Glomerular visceral epithelial cell (primary cell): Measurements from ENCODE around the gene COPS8.

Experiments used
- DNase-seq: peaks from one replicate; pipeline ENCODE4 v3.0.0-alpha.2; 2016; ENCODE audit errors: extremely low spot score

COPS8 gene

DNA sequence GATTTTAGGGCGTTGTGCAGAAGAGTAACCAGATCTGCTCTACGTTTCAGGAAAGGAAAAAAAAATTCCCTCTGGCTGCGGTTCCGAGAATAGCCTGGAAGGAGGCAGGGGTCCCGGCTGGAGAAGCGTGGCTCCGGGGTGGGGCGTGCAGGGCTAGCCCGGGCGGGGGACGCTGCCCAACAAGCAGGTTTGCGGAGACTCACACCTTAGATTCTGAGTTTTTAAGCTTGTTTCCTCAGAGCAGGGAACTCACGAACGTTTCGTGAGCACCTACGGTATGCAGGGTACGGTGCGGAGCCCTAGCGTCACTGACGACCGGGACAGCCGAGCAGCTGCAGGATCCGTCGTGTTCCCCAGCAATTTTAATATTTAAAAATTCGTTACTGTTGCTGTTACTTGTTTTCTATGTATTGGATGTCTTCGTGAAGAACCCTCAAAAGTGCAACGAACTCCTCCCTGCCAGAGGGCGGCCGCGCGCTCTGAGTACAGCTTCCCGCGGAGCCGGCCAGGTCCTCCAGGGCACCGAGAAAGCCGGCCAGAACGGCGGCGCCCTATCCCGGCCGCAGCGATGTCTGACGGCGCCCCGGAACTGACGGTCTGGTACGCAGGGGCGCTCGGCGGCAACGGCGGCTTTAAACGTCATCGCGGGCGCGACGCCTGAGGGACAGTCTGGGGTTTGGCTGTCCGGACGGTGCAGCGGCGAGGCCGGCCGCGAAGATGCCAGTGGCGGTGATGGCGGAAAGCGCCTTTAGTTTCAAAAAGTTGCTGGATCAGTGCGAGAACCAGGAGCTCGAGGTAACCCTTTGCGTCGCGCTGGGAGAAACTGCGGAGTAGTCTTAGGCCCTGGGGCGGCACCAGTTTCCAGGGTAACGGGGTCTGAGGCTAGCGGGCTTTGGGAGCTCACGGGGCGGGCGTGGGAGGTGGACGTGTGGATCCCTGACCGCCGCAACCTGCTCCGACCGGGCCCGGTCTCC is at the start of gene COPS8:
Gene COPS8, plus strand, starts transcription at position 642 of the 974 bp plus-strand sequence. Its CDS starts 76 bp downstream, at position 718.
- DNase-seq = peak; percentile 93

DNA sequence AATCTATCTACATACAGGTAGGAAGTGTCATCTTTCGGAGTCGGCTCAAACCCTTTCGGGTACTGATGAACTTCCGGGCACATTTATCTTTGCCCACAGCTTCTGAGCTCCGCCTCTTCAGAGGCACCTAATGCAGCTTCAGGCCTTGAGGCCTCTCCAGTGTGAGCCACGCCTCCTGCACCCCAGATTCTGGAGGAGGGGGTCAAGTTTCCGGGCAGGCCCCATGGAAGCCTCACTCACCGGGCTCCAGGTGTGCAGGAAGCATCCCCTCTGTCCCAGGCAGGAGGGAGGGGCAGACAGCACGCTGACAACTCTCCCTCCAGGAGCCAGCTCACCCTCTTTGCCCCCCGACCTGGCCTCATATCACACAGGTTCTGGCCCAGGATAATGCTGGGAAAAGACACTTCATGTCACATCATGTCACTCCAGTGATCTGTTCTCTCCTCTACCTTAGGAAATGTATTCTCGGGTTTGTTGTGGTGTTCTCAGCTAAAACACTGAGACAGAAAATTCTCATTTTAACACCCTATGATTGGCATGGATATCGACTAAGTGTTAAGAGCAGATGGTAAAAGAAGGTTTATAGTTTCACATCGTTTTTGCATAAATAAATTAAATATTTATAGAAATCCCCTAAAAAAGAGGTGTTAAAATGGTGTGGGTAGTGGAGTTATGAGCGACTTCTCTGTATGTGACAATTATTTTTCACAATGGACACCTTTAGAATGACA is 46.2 kb upstream of the COPS8 start:
- DNase-seq = no peak

DNA sequence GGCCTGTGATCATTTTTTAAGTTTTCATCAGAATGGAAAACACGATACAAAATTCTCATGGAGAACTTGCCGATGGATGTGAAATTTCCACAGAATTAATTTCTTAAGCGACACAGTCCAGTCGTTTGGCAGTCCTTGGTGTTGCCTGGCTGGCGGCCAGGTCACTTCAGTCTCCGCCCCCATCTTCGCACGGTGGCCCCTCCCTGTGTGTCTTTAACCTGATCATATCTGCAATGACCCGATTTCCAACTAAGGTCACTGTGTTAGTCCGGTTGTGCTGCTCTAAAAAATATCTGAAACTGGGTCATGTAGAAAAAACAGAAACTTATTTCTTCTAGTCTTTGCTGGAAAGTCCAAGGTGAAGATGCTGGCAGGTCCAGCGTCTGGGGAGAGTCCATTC is 44.5 kb upstream of the COPS8 start:
- no peak for DNase-seq

DNA sequence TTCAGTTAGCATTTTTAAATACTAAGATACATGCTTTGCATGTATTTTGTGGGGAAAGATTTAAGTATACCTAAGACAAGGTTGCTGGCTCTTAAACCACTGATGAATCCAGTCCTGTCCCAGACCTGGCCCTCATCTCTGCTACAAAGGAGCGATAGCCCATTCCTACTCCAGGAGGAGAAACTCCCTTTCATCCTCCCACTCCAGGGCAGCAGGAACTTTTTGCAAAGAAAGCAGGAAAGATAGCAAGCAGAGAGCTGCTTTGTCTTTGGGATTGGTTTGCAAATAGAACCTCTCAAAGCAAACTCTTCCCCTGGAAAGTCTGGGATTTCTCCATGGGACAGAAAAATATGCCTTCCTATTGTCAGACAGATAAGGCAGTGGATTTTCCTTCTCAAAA is 43.6 kb upstream of the COPS8 start:
- no peak for DNase-seq

DNA sequence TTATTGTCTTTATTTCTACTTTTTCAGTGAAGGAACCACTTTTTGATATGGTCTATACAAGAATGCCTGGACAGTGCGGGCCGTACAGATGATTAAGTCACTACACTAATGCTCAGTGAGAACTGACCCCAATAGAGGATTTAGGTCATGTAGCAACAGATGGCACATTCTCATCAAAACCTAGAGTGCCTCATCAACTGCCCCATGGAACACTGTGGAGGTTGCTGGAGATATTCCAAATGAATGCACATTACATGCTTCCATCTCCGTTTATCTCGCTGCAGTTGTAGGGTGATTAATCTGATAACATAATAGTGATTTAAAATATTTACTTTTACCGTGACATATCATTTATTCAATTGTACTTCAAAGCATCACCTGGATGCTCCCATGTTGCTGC is 41.8 kb upstream of the COPS8 start:
- DNase-seq = no peak

DNA sequence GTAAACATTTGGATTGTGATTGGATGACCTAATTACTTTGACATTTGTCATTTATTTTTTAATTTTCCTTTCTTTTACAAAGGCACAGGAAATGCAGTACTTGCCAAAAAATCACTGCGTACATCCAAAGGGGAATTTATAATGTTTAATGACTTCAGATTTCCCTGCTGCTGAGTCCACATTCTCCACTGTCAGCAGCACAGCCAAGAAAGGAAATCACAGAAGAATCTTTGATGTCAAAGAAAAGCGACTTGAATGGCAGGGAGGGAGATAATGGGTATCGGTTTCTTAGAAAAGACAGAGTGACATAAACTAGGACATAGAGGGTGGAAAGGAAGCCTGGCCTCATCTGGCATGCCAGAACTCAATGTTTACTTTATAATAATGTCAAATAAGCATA is 41.4 kb upstream of the COPS8 start:
- no peak for DNase-seq

DNA sequence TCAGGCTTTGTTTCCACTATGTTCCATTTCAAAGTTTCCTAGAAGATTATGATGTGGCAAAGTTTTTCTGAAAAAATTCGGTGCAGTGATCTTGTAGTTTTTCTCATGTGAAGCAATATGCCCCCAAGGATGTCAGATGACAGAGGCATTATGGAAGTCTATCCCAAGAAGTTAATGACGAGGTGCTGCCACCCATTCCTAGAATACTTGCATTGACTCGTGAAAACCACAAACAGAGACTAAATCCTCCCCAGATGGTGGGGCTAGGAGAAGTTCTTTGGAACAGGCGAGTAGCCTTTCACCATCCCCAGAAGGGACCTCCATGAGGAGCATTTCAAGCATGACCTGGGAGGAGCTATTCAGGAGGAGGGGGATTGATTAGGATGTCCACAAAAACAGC is 40.2 kb upstream of the COPS8 start:
- DNase-seq = peak; percentile 26

DNA sequence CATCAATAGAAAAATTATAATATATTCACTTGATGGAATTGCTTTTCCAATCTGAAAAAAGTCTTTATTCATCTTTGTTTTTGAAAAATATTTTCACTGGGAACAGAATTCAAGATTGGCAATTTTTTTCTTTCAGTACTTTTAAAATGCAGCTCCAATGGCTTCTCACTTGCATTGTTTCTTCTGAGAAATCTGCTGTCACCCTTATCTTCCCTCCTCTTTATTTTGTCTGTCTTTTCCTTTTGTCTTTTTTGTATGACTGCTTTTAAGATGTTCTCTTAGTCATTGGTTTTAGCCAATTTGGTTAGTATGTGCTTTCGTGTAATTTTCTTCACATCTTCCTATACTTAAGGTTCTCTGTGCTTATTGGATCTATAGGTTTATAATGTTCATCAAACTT is 37.1 kb upstream of the COPS8 start:
- DNase-seq = no peak

DNA sequence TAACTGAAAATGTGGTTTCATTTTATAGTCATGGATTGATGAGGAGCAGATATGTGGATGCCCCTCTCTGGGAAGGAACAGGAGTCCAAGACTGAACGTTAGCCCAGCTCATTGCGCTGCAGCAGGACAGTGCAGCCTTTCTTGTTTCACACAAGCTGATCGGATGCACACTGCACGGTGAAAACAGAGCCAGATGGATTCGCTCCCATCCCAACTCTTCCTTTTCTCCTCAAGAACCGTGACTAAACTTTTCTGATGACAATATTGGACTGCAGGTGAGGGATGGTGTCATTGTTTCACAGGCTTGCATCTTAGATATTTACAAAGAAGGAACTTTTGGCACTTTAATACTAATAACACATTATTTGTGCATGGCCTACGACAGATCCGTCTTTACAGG is 33.8 kb upstream of the COPS8 start:
- no peak for DNase-seq

DNA sequence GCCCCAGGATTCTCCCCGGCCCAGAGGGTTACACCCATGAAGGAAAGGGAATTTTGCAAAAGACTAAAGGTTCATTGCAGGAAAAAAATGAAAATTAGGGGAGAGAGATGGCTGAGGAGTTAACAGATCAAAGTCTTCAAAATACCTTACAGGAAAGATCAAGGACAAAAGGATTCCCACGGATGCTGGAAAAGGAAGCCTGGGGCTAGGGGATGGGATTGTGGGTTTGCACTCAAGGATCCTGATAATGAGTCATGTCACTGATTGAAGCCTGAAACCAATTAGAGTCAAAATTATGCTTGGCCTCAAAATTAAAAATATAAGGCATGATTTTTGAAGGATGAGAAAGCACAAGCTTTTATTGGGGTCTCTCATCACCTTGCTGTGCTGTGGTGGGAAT is 32.6 kb upstream of the COPS8 start:
- no peak for DNase-seq

DNA sequence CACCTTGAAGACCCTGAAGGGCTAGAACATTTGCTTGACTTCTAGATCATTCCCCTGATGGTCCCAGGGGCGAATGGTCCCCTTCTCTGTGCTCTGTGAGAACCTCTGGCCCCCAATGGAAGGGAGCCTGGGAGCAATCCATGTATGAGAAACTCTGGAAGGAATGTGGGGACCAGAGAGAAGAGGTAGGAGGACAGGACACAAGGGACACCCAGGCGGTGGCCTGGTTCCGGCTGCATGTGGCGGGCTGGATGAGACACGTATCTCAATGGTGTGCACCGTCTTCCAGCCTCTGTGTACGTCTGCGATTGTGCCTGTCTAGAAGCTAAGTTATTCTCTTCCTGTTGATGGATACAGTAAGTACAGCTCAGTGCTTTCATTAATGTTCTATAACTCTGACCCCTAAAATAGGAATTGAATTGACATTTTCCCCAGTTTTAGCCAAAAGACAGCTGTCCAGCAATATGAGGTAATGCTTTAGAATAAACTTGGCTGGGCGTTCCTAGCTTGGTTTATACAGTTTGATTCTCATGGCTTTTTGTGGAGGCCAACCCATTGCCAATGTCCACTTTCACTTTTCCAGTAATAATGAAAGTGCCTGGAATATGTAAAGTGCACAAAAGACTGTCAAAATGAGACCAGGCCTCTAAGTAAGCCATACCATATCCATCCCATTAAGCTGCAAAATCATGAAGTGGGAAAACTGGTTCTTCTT is 30.1 kb upstream of the COPS8 start:
- no peak for DNase-seq

DNA sequence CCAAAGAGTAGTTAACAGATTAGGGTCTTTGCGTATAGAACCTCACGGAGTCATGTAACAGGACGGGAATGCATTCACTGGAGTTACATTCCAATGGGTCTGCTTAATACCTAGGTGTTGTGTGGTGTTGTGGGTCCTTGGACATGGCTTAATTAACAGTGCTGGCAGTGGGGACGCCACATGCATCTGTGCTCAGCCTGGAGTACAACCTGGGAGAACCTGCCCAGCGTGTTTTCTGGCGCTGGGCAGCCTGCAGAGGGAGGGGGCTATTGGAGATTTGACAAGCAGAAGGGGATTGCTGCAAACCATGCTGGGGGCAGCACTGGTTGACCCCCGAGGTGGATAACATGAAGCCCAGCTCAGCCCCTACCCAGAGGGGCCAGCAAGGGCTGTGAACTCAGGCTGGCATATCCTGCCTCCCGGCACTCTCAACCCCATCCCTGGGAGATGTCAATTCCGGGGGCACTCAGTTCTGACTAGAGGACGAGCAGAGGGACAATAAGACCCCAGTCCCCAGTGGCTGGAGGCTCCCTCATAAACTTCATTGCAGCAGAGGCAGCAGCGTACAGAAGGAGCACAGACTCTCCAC is 29.3 kb upstream of the COPS8 start:
- no peak for DNase-seq

DNA sequence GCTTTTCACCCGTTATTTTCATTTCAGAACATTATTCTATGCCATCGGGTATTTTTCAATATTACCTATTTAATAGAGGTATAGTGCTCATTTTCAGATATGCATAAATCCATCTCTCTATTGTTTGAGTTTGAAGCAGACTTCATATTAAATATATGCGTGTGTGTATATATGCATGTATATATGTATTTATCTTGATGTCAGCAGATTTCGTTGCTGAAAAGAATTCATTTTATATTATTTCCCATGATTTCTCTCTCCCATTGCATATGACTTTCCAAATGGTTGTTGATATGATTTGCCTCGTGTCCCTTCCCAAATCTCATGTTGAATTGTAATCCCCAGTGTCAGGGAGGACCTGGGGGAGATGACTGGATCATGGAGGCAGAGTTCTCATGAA is 28.6 kb upstream of the COPS8 start:
- DNase-seq = no peak

DNA sequence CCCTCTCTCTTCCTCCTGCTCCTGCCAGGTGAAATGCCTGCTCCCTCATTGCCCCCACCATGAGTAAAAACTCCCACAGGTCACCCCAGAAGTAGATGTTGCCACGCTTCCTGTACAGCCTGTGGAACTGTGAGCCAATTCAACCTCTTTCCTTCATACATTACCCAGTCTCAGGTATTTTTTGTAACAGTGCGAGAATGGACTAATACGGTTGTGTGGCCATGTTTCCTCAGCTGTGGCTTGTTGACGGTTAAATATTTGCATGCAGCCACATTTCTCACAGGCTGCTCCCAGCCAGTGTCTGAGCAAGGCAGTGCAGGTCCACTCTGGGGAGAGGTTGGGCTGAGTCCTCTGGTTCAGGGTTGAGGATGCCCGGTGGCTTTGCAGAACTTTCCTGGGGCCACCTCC is 27.8 kb upstream of the COPS8 start:
- DNase-seq = no peak

DNA sequence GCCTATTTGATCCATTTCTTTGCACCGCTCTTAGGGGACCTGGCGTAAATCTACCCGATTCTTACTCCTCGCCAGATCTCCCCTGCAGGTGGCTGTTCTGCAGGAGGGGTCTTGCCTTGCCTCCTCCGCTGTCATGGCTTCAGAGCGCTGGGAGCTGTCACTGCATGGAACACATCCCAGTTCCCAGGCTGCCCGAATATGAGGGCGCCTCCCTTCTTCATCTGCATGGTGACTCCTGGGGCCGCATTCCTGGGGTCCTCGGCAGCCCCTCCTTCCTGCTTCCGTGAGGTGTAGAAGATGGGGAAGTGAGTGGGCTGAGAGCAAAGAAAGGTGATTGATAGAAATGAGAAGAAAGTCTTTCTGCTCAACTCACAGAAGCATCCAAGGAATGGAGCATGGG is 27.3 kb upstream of the COPS8 start:
- no peak for DNase-seq

DNA sequence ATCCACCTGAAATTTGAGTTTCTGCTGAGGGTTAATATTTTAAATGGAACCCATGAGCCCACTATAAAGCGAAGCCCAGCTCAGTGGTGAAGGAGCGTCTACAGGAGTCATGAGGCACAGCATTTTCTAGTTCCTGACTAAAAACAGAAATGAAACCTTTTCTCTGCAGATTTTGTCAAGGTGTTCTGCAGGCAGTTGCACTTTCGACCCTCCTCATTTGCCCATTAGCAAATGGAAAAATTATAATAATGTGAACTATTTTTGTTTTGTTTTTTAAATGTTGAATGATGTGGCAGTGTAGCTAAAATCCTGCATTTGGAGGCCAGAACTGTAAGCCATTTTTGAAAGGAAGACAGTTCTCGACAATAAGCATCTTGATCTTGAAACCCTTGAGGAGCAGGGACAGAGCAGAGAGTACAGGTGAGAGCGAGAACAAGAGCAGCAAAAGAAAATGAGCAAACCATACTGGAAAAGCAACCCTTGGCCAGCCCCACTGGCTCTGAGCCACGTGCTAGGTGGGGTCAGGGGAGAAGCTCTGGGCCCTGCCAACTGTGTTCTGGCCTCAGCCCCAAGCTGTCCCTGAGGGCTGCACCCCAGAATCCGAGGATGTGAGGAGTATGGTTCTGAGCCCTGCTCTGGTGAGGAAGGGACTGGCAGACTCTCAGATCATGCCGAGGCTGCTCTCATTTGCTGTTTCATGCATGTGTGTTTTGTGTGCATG is 26.4 kb upstream of the COPS8 start:
- DNase-seq = no peak

DNA sequence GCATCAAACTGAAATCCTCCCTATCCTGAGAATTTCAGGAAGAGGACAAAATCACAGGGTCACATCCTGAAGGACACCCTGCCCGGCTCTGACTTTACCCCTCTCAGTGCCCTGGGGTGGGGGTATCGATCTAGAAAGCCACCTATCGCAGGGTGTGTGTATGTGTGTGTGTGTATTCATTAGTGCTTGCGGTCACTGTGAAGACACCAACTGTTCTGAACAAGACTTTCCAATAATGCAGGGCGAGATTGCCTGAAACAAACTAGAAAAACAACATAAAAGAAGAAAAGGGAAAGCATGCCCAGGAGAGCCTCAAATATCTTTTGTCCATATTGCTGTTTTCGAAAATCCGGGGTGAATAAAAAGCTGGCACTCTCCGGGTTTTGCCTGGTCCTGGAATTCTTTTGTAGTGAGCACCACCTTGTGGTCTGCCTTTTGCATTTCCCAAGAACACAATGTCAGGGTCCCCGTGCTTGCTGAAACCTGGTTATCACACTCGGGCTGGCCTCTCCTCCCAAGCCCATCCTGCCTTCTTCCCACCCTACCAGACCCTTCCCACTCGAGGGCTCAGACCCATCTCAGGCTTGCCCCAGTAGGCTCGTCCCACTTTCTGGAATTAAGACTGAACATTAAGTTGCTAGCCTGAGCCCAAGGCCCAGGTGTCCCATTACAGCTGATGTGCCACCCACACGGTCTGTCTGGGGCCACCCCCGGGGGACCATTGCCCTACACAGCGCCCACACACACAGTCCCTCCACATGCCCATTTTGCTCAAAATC is 25.0 kb upstream of the COPS8 start:
- peak; percentile 71 for DNase-seq

DNA sequence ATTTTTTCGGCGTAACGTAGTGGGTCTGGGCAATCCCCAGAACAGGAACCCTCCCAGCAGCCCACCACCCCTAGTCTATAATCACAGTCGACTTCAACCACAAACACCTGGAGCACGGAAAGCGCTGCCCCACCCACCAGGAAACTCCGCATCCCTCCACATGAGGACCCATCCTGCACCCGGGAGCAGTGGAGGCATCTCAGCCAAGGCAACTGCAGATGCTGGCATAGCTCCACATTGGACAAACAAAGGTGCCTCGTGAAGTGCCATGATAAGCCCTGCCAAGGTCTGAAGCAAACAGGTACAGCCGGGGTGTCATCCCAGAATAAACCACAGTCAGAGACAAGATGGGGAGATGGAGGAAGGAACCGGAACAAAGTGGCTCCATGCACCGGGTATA is 24.3 kb upstream of the COPS8 start:
- DNase-seq = no peak

DNA sequence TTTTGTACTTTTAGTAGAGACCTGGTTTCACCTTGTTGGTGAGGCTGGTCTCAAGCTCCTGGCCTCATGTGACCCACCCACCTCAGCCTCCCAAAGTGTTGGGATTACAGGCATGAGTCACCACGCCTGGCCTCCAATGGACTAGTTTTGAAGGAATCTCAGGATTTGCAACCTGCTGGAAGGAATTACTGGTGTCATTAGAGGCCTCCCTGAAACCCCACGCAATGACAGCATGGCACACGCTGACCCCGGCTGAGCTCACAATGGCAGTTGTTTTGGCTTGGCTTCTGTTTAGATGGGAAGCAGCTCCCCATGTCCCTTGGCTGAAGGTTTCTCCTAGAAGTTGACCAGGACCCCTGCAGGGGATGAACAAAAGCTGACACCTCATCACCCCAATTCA is 23.1 kb upstream of the COPS8 start:
- no peak for DNase-seq

DNA sequence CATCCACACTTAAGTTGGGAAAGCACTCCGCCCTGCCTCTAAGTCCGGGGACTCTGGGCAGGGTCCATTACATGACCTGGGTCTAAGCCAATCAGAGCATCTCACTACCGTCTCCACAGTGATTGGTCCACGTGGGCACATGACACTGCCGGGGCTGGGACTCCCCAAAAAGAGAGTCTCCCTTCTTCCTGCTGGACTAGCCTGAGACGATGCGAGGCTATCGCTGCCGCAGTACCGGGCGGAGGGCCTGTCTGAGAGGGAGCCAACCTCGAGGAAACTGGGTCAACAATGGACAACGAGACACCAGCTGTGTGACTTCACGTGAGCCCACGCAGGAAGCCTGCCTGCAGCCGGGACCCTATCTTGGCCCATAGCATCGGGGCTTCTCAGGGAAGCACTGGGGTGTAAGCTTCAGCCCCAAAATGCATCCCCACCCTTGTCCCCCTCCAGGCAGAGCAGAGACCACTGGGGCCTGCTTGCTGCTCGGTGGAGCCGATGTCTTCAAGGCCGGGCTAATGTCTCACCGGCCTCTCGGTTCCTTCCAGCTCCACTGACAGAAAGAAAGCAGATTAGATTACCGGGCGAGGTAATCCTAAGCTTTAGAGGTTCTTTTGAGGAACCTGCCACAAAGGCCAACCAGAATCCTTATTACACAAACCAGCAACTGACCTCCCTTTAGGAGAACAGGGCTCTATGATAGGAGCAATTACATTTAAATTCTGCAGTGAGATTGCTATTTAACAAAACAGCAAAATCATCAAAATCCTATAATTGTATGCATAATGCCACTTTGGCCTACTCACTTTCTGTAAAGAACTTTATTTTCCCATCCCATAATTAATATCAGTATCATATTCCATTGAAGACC is 21.3 kb upstream of the COPS8 start:
- DNase-seq = no peak
